HG03558 (cell line): ENCODE results near the gene CCDC102A.

Source experiments
- ATAC-seq: cut with Tn5 transposase; IDR thresholded peaks from one replicate; pipeline ENCODE4 v1.9.1; 2021; ENCODE audit warnings: moderate number of reproducible peaks; ENCODE audit not compliant: unreplicated experiment; ENCODE audit errors: extremely low read depth

CCDC102A gene

DNA sequence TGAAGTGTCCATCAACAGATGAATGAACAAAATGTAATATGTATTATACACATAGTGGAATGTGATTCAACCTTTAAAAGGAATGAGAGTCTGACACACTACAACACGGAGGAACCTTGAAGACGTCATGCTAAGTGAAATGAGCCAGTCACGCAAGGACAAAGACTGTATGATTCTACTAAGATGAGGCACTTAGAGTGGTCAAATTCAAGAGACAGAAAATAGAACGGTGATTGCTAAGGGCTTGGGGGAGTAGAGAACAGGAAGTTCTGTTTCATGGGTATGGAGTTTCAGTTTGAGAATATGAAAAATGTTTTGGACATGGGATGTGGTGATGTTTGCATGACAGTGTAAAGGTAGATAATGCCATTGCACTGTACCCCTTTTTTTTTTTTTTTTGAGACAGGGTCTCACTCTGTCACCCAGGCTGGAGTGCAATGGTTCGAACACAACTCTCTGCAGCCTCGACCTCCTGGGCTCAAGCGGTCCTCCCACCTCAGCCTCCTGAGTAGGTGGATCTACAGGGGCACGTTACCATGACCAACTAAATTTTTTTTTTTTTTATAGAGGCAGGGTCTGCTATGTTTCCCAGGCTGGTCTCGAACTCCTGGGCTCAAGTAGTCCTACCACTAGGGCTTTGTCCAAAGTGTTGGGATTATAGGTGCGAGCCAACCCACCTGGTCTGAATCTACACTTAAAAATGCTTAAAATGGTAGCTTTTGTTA is 2.9 kb upstream of the CCDC102A start:
- peak; percentile 33 for ATAC-seq

DNA sequence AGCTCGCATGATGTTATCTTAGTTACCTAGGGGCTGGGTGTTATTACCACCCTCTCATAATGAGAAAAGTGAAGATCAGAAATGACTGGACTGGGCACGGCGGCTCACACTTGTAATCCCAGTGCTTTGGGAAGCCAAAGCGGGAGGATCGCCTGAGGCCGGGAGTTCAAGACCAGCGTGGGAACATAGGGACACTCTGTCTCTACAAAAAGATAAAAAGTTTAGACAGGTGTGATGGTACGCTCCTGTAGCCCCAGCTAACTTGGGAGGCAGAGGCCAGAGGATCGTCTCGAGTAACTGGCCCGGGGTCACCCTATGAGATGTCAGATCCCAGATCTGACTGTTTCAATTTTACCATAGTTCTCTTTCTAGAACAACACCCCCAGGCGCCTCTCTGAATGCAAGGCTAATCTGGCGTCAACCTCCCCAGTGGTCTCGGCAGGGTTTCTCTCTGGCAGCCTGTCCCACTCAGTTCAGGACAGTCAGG is 1.9 kb upstream of the CCDC102A start:
- ATAC-seq = no peak

- no peak for ATAC-seq
Measured at GRCh38 chr16:57537581-57538234, 1.3 kb upstream of the CCDC102A start.

- ATAC-seq = no peak
Measured at GRCh38 chr16:57537194-57537505, 779 bp upstream of the CCDC102A start.

DNA sequence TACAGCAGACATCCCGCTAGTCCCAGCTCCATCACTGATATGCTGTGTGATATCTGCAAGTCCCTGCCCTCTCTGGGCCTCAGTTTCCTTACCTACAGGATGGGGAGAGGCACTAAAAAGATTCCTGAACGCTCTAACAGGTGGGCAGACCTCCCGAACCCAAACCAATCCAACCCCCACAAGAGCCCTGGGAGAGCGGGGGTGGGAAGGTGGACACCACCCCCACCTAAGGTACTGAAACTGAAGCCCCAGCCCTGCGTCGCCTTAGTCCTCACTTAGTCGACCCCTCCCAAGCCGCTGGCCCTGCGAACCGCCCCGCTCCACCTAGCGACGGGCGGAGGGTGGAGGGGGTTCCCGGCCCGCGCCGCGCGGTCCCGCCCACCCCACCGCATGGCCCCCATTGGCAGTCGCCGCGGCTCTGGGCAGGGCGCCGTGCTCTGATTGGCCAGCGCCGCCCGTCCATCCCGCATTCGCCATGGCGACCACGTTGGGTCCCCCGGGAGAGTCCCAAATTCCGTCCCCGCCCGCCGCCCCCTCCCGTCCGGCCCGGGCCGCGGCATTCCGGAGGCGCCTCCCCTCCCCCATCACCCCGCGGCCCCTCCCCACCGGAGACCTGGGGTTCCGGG is 578 bp downstream of the CCDC102A start:
- peak; percentile 26 for ATAC-seq

- no peak for ATAC-seq
Measured at GRCh38 chr16:57534881-57535658, 1.3 kb downstream of the CCDC102A start.

- ATAC-seq = no peak
Measured at GRCh38 chr16:57534337-57534880, 2.0 kb downstream of the CCDC102A start.

- no peak for ATAC-seq
Measured at GRCh38 chr16:57533431-57534336, 2.7 kb downstream of the CCDC102A start.

DNA sequence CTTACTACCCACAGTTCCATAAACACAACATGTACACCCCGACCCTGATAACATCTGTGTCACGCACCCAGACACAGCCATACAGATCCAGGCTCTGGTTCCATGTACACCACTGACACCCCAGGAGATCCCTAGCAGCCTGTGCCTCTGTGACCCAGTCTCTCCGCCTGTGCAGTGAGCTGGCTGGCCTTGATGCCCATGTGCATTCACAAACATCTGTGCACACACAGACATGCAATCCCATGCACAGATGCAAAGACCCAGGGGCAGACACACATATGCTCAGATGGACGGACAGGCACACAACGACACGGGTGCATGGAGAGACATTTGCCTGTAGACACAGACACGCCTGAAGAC is 4.1 kb downstream of the CCDC102A start:
- ATAC-seq = no peak

DNA sequence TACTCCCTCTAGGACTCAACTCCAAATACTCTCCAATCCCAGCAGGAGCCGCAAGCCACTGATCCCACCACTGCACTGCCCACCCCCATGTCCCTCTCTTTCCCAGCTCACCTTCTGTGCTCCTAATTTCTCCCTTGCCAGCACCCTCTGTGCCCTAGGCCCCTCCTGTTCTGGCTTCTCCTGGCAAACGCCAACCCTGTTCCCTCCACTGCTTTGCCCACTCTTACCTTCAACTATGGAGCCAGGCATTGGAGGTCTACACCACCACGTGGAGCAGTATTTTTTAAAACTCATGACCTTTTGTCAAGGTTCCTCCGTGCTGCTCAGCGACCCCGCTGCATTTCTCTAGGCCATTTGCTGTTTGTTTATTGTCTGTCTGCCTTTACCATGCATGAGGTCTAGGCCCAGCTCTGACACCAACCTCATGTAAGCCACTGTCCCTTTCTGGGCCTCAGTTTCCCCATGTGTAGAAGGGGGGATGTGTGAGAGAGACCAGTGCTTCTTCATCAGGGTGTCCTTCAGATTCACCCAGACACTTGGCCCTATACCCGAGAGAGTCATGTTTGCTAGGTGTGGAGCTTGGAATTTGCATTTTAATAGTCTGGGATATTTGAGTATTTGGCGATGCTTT is 4.6 kb downstream of the CCDC102A start:
- ATAC-seq = no peak

- no peak for ATAC-seq
Measured at GRCh38 chr16:57531253-57531575, 5.2 kb downstream of the CCDC102A start.

- no peak for ATAC-seq
Measured at GRCh38 chr16:57530522-57531252, 5.7 kb downstream of the CCDC102A start.

- ATAC-seq = peak; percentile 61
Measured at GRCh38 chr16:57530104-57530521, 6.3 kb downstream of the CCDC102A start.

GRCh38 chr16:57529391-57530103 is 6.8 kb downstream of the CCDC102A start:
- no peak for ATAC-seq

GRCh38 chr16:57528499-57529390 is 7.6 kb downstream of the CCDC102A start:
- ATAC-seq = no peak

GRCh38 chr16:57527610-57528360 is 8.6 kb downstream of the CCDC102A start:
- ATAC-seq = no peak
